Colonic mucosa (tissue), 4 donors: ENCODE results near the gene SLC1A4. TPM values are rescaled to one million over a fixed set of nuclear protein-coding genes. Genes with fewer than 3 reads are reported as not detected.

Source experiments
- DNase-seq: peaks from one replicate; pipeline ENCODE4 v3.0.0-alpha.2; 2020
- H3K27ac ChIP-seq: fragments of 200-600 bp; one replicate; pipeline ENCODE4 v1.8.0; 2021
- H3K27me3 ChIP-seq: fragments of 200-600 bp; one replicate; pipeline ENCODE4 v1.8.0; 2021
- H3K36me3 ChIP-seq: fragments of 200-600 bp; one replicate; pipeline ENCODE4 v1.8.0; 2021
- H3K4me1 ChIP-seq: fragments of 200-600 bp; one replicate; pipeline ENCODE4 v1.8.0; 2021; ENCODE audit warnings: mild to moderate bottlenecking
- H3K4me3 ChIP-seq: fragments of 200-600 bp; one replicate; pipeline ENCODE4 v1.8.0; 2021
- H3K9ac ChIP-seq, 2 donors: one replicate each; pipeline ENCODE4 v1.7.0; 2013; ENCODE audit warnings: control low read depth in 2 of 2, low read depth in 2 of 2, low read length in 2 of 2
- H3K9me3 ChIP-seq: fragments of 200-600 bp; one replicate; pipeline ENCODE4 v1.8.0; 2021
- intact Hi-C: fragments of 100-400 bp; cut with DNase I; formaldehyde crosslinking; loops from one replicate; pipeline ENCODE4 v1.14.1; 2022
- total RNA-seq, 2 donors: library from RNA; stranded (reverse); fragmentation: NEBNext Ultra II Directional in 1 of 2; extraction: Animal tissue kit (Norgen Biotek cat#: 25700) in 1 of 2; gene quantifications; one replicate each; pipeline ENCODE4 v1.2.1, GENCODE V29; 2021
- TF ChIP-seq, protein P1 (sequence below): fragments of 200-600 bp; IDR thresholded peaks from one replicate; pipeline ENCODE4 v1.8.0; 2022; ENCODE audit warnings: antibody characterized with exemption, mild to moderate bottlenecking
- donor health status: healthy.
- donor health status: DM: no; HTN: no; CAD: no.
- donor health status: DM: no; HTN: no; CAD: no.

The SLC1A4 gene
- total RNA-seq, 2 donors from 2014 or later: 13.7 to 32.4 TPM

DNA sequence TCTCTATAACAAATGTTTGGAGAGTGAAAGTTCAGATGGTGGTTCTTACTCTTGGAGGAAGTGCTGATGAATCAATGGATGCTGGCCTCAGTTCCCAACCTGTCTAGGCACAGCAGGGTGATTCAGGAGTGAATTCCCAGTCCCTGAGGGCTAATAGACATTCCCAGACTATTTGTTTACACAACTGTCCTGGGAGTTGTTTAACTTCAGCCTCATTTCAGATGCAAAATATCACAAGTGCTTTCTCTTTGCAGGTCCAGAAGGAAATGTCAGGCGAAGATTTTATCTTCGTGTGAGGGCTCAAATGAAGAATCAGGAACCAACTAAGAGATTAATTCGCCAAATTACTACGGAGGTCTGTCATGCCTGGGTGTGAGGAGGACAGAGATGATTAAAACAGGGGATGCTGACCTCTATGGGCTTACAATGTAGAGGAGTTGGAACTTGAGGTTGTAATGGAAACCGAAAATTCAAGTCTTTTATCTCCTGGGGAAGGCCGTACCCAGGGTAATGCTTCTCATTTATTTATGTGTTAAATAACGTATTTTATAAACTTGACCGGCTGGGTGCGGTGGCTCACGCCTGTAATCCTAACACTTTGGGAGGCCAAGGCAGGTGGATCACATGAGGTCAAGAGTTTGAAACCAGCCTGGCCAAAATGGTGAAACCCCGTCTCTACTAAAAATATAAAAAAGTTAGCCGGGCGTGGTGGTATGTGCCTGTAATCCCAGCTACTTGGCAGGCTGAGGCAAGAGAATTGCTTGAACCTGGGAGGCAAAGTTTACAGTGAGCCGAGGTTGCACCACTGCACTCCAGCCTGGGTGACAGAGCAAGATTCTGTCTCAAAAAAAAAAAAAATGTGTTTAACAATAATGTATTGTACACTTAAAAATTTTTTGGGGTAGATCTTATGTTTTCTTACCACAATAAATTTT is 38.7 kb upstream of the SLC1A4 start:
- Histone ChIP-seq H3K9me3 (no peaks in the 10 kb centered on the region), H3K4me1 (no peaks in the 10 kb centered on the region), H3K36me3 (no peaks in the 10 kb centered on the region), H3K27ac (no peak overlapping the region), H3K4me3 (no peak overlapping the region), H3K27me3 (no peaks in the 10 kb centered on the region), H3K9ac (no peak overlapping the region)
- DNase-seq: no peak
- TF ChIP-seq, protein P1, sequence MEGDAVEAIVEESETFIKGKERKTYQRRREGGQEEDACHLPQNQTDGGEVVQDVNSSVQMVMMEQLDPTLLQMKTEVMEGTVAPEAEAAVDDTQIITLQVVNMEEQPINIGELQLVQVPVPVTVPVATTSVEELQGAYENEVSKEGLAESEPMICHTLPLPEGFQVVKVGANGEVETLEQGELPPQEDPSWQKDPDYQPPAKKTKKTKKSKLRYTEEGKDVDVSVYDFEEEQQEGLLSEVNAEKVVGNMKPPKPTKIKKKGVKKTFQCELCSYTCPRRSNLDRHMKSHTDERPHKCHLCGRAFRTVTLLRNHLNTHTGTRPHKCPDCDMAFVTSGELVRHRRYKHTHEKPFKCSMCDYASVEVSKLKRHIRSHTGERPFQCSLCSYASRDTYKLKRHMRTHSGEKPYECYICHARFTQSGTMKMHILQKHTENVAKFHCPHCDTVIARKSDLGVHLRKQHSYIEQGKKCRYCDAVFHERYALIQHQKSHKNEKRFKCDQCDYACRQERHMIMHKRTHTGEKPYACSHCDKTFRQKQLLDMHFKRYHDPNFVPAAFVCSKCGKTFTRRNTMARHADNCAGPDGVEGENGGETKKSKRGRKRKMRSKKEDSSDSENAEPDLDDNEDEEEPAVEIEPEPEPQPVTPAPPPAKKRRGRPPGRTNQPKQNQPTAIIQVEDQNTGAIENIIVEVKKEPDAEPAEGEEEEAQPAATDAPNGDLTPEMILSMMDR: no peak
- intact Hi-C loops: no loop called here

DNA sequence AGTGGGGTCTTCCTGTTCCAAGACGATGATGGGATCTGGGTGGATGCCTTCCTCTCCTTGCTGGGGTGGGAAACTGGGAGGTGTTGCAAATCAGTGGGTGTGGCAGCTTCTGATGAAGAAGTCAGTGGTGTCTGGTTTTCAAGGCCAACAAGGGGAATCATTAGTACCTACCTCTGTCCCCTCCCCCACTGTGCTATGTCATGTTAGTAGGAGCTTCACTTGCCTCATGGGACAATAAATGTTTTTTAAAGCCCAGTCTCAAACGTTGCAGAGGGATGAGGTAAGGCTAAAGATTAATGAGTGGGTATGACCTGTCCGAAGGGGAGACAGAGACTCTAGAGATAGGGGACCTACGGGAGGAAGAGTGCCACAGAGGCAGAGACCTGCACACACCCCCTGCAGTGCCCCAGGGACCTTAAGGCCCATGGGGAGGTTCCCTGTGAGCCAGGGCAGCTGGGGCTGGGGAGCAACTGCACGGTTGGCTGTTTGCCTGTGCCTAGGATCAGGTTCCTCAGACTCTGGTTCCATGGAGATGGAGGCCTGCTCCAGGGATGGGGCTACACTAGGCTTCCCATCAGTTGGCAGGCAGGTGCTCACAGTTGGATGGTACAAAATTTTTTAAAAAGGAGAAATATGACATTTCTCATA is 37.8 kb upstream of the SLC1A4 start:
- H3K9ac ChIP-seq: no peak overlapping the region
- no peaks in the 10 kb centered on the region for H3K9me3 ChIP-seq
- intact Hi-C loops: no loop called here
- H3K4me3 ChIP-seq: no peak overlapping the region
- no peaks in the 10 kb centered on the region for H3K4me1 ChIP-seq
- no peaks in the 10 kb centered on the region for H3K36me3 ChIP-seq
- no peak overlapping the region for H3K27ac ChIP-seq
- no peaks in the 10 kb centered on the region for H3K27me3 ChIP-seq
- no peak for DNase-seq
- TF ChIP-seq, protein P1: no peak

DNA sequence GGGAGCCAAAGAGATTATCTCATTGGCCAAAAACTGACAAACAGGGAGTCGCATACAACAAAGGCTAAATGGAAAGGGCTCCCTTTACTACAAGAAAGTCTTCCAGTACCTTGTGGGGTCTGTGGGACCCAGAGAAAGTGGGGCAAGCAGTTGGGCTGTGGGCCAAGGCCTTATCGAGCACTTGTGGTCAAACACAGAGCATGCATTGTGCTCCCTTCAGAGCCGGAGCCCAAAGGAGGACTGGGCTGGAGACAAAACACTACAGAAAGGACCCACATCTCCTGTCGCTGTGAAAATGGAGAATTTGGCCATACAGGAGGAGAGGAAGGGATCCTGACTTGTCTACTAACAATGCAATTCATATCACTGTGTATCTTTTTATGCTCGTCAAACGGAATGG is 37.1 kb upstream of the SLC1A4 start:
- no peak for DNase-seq
- Histone ChIP-seq H3K9me3 (no peaks in the 10 kb centered on the region), H3K4me3 (no peak overlapping the region), H3K36me3 (no peaks in the 10 kb centered on the region), H3K27me3 (no peaks in the 10 kb centered on the region), H3K9ac (no peak overlapping the region), H3K4me1 (no peaks in the 10 kb centered on the region), H3K27ac (no peak overlapping the region)
- TF ChIP-seq, protein P1: no peak
- intact Hi-C loops: no loop called here

- DNase-seq: no peak
Measured at GRCh38 chr2:64952511-64953482, 36.4 kb upstream of the SLC1A4 start.

More at GRCh38 chr2:64952511-64953482, 36.4 kb upstream of the SLC1A4 start:
- intact Hi-C loops: no loop called here
- H3K27ac ChIP-seq: no peak overlapping the region
- no peaks in the 10 kb centered on the region for H3K27me3 ChIP-seq
- no peaks in the 10 kb centered on the region for H3K9me3 ChIP-seq
- no peaks in the 10 kb centered on the region for H3K4me1 ChIP-seq
- no peak overlapping the region for H3K4me3 ChIP-seq
- TF ChIP-seq, protein P1: no peak
- H3K36me3 ChIP-seq: no peaks in the 10 kb centered on the region
- no peak overlapping the region for H3K9ac ChIP-seq
